ENCODE results near the gene TMPRSS11D.

The TMPRSS11D gene

GRCh38 chr4:67912080-67912479 is 28.3 kb upstream of the TMPRSS11D start (continued):
- TF ChIP-seq ZNF398 (tag by site-specific recombination; IDR thresholded peaks at IDR 0.05) (no peak), SP7 (tag by site-specific recombination; IDR thresholded peaks at IDR 0.05) (no peak)

GRCh38 chr4:67911638-67912037 is 27.8 kb upstream of the TMPRSS11D start:
- CTCF ChIA-PET: interaction anchor here (0.7 to 1.7 kb wide), 6 partner anchors 10 to 265 kb away, joined by 3 to 9 read pairs (median 3); no protein-coding TSS in a partner anchor
- H3K27ac ChIP-seq (ENCODE audit: extremely low read depth, low read depth, low read length): no peak overlapping the region
- POLR2A ChIA-PET: no interaction called here
- no peak for TF ChIP-seq ZNF623 (tag by site-specific recombination; IDR thresholded peaks at IDR 0.05)
- TF ChIP-seq ZNF747 (tag by site-specific recombination; IDR thresholded peaks at IDR 0.05): no peak
- no peak for TF ChIP-seq SCRT2 (tag by site-specific recombination; IDR thresholded peaks at IDR 0.05)
- TF ChIP-seq ZNF157 (tag by site-specific recombination; IDR thresholded peaks at IDR 0.05): no peak
- TF ChIP-seq ZNF416 (tag by site-specific recombination; IDR thresholded peaks at IDR 0.05): no peak
- no peak for TF ChIP-seq PRDM10 (tag by site-specific recombination; IDR thresholded peaks at IDR 0.05)
- TF ChIP-seq ZXDB (tag by site-specific recombination; IDR thresholded peaks at IDR 0.05): no peak
- TF ChIP-seq OSR2 (tag by site-specific recombination; IDR thresholded peaks at IDR 0.05): no peak
- TF ChIP-seq ZNF366 (tag by site-specific recombination; conservative IDR thresholded peaks at IDR 0.05): no peak
- no peak for TF ChIP-seq ZNF423 (tag by site-specific recombination; IDR thresholded peaks at IDR 0.05)
- TF ChIP-seq ZNF473 (tag by site-specific recombination; IDR thresholded peaks at IDR 0.05): no peak
- no peak for TF ChIP-seq ZNF830 (tag by site-specific recombination; IDR thresholded peaks at IDR 0.05; ENCODE audit: low read depth)
- TF ChIP-seq ZNF645 (tag by site-specific recombination; IDR thresholded peaks at IDR 0.05): no peak
- TF ChIP-seq TRIM28 (IDR thresholded peaks at IDR 0.05; ENCODE audit: borderline replicate concordance, low read length): no peak
- TF ChIP-seq ZNF596 (tag by site-specific recombination; IDR thresholded peaks at IDR 0.05): no peak
- TF ChIP-seq ZEB2 (tag by site-specific recombination; IDR thresholded peaks at IDR 0.05): no peak
- TF ChIP-seq ZNF571 (tag by site-specific recombination; IDR thresholded peaks at IDR 0.05): no peak
- no peak overlapping the region for H3K4me3 ChIP-seq (ENCODE audit: low read depth, low read length)
- H3K36me3 ChIP-seq (ENCODE audit: control insufficient read depth in 2 of 2, insufficient read depth in 1 of 2, low read length in 2 of 2): no peaks in the 10 kb centered on the region
- H3K4me1 ChIP-seq (ENCODE audit: control insufficient read depth, insufficient read depth, low read length): no peaks in the 10 kb centered on the region
- no peaks in the 10 kb centered on the region for H3K9me3 ChIP-seq (ENCODE audit: control insufficient read depth, insufficient read depth, low read depth, low read length)

- POLR2A ChIA-PET: no interaction called here
- Histone ChIP-seq H3K27ac (ENCODE audit: extremely low read depth, low read depth, low read length) (no peak overlapping the region), H3K4me1 (ENCODE audit: control insufficient read depth, insufficient read depth, low read length) (no peaks in the 10 kb centered on the region), H3K9me3 (ENCODE audit: control insufficient read depth, insufficient read depth, low read depth, low read length) (no peaks in the 10 kb centered on the region), H3K36me3 (ENCODE audit: control insufficient read depth in 2 of 2, insufficient read depth in 1 of 2, low read length in 2 of 2) (no peaks in the 10 kb centered on the region), H3K4me3 (ENCODE audit: low read depth, low read length) (no peak overlapping the region)
- CTCF ChIA-PET: interaction anchor here (0.7 to 2.1 kb wide), 9 partner anchors 11 to 266 kb away, joined by 3 to 9 read pairs (median 3); no protein-coding TSS in a partner anchor
- TF ChIP-seq ZNF530 (tag by site-specific recombination; IDR thresholded peaks at IDR 0.05; ENCODE audit: low read depth): no peak
- TF ChIP-seq ZFHX2 (tag by site-specific recombination; conservative IDR thresholded peaks at IDR 0.05): no peak
- TF ChIP-seq MYNN (tag by site-specific recombination; IDR thresholded peaks at IDR 0.05; ENCODE audit: borderline replicate concordance): no peak
- TF ChIP-seq ATF2 (tag by site-specific recombination; IDR thresholded peaks at IDR 0.05; ENCODE audit: low read depth): no peak
- no peak for TF ChIP-seq SP7 (tag by site-specific recombination; IDR thresholded peaks at IDR 0.05)
- no peak for TF ChIP-seq ZNF660 (tag by site-specific recombination; IDR thresholded peaks at IDR 0.05)
- TF ChIP-seq ZNF768 (tag by site-specific recombination; IDR thresholded peaks at IDR 0.05): no peak
- no peak for TF ChIP-seq ZNF132 (tag by site-specific recombination; IDR thresholded peaks at IDR 0.05; ENCODE audit: borderline replicate concordance)
- no peak for TF ChIP-seq KLF1 (tag by site-specific recombination; IDR thresholded peaks at IDR 0.05)
- TF ChIP-seq ZNF792 (tag by site-specific recombination; IDR thresholded peaks at IDR 0.05): no peak
- TF ChIP-seq BCL11B (tag by site-specific recombination; IDR thresholded peaks at IDR 0.05; ENCODE audit: low read depth): no peak
- TF ChIP-seq ZNF416 (tag by site-specific recombination; IDR thresholded peaks at IDR 0.05): no peak
These were observed 27.3 kb upstream of the TMPRSS11D start for GRCh38 chr4:67911141-67911540.

Measured in HEK293 (cell line).